Measurements from ENCODE around the gene TSPAN32. TPM values are rescaled to one million over a fixed set of nuclear protein-coding genes. Genes with fewer than 3 reads are reported as not detected.

The TSPAN32 gene
- polyA plus RNA-seq, 1 donor (not counting 4 experiments of a cell fraction or from before 2014, with no cell fraction given): not detected

DNA sequence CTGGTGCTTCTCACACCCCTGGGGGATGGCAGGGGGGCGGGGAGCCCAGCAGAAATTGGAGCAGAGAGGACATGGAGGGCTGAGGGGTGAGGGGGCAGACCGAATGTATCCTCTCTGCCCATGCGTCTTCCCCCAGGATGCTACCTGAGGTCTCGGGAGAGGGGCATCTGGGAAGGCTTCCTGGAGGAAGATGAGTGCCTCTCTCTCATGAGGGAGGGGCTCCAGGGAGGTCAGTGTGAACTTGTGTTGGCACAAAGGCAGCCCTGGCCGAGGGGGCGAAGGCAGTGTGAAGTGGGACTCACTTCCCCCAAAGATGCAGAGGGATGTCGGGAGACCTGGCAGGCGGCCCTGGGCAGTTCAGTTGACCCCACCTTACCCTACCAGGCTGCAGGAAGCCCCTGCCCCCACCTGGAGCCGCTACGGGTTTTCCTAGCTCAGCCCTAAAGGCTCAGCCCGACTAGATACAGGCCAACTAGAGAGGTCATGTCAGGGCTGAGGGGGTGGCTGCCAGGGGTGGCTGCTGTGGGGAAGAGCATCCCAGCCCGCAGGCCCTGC is 41.8 kb upstream of the TSPAN32 start:
- dilution Hi-C loops (cut with MboI; ENCODE audit: extremely low pct_ligation_motif_present, low sequenced_read_pairs): no loop called here
- no peak overlapping the region for H3K4me3 ChIP-seq (ENCODE audit: control insufficient read depth in 2 of 3, extremely low read depth in 1 of 3, insufficient read depth in 2 of 3, low read depth in 1 of 3, low read length in 3 of 3)
- no peaks in the 10 kb centered on the region for H4K20me1 ChIP-seq (ENCODE audit: control insufficient read depth, extremely low read depth, insufficient read depth, low read length)
- no peaks in the 10 kb centered on the region for H3K79me2 ChIP-seq (ENCODE audit: control insufficient read depth, insufficient read depth, low read length)
- no peak for DNase-seq (ENCODE audit: low read depth, low spot score)
- H3K27me3 ChIP-seq (ENCODE audit: control insufficient read depth, extremely low read depth, insufficient read depth, low read length): peaks cover 37% of the 10 kb centered on the region
- no peak overlapping the region for H3K4me2 ChIP-seq (ENCODE audit: control insufficient read depth, extremely low read depth, insufficient read depth, low read depth, low read length)
- no peak for TF ChIP-seq CTCF (optimal IDR thresholded peaks at IDR 0.05 in 1 of 3, IDR thresholded peaks at IDR 0.05 in 1 of 3, conservative IDR thresholded peaks at IDR 0.05 in 1 of 3; ENCODE audit: extremely low read depth in 1 of 3, insufficient read depth in 2 of 3, low read length in 3 of 3)
- no peak for TF ChIP-seq EZH2 (IDR thresholded peaks at IDR 0.05; ENCODE audit: low read length)
- H3K36me3 ChIP-seq (ENCODE audit: control insufficient read depth in 2 of 2, extremely low read depth in 1 of 2, insufficient read depth in 2 of 2, low read length in 2 of 2): no peaks in the 10 kb centered on the region
- H3K9me1 ChIP-seq (ENCODE audit: control insufficient read depth, extremely low read depth, insufficient read depth, low read length): no peaks in the 10 kb centered on the region
- no peak for FAIRE-seq
- no peak overlapping the region for H3K27ac ChIP-seq (ENCODE audit: control insufficient read depth, insufficient read depth, low read length)
- no peak overlapping the region for H3K9ac ChIP-seq (ENCODE audit: control insufficient read depth, extremely low read depth, insufficient read depth, low read length)
- peaks cover 15% of the 10 kb centered on the region for H3K4me1 ChIP-seq (ENCODE audit: control insufficient read depth, extremely low read depth, insufficient read depth, low read length)
- H3K9me3 ChIP-seq (ENCODE audit: control insufficient read depth, low read depth, low read length): no peaks in the 10 kb centered on the region
- H2AFZ ChIP-seq (ENCODE audit: control insufficient read depth, low read length): no peak overlapping the region

DNA sequence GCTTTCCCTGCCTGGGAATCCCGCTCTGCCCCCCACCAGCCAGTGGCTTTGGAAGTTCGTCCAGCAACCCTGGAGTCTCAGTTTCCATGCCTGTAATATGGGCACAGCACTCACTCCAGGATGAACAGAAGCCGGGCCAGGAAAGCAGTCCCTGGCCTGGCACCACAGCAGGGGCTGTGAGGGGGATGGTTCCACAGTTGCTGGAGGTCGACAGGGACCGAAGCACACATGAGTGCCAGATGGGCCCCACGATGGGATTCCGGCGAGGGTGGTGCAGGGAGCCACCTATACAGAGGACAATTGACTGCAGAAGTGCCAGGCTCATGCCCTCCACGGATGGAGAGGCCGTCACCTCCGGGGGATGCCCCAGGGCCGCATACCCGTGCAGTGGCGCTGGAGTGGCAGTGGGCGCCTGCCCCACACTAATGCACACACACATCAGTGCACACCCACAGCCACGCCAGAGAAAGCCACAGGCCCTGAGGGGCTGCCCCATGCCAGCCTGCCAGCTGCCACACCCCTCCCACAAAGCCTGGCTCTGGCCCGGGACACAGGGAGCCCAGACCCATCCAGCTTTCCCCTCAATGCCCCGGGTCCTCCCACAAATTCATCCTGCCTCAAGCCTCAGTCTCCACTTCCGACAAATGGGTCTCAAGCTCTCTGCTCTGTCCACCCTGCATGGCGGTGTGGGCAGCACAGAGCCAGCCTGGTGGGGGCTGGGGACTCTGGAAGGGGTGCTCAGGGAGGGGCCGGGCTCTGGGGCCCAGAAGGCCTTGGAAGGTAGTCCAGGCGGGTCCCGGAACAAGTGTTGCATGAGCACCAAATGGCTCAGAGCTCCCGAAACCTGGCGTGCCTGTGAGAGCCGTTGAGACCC is 41.1 kb upstream of the TSPAN32 start:
- peaks cover 37% of the 10 kb centered on the region for H3K27me3 ChIP-seq (ENCODE audit: control insufficient read depth, extremely low read depth, insufficient read depth, low read length)
- no peaks in the 10 kb centered on the region for H3K9me3 ChIP-seq (ENCODE audit: control insufficient read depth, low read depth, low read length)
- no peak overlapping the region for H2AFZ ChIP-seq (ENCODE audit: control insufficient read depth, low read length)
- TF ChIP-seq CTCF (optimal IDR thresholded peaks at IDR 0.05 in 1 of 3, IDR thresholded peaks at IDR 0.05 in 1 of 3, conservative IDR thresholded peaks at IDR 0.05 in 1 of 3; ENCODE audit: extremely low read depth in 1 of 3, insufficient read depth in 2 of 3, low read length in 3 of 3): no peak
- no peak for TF ChIP-seq EZH2 (IDR thresholded peaks at IDR 0.05; ENCODE audit: low read length)
- no peak overlapping the region for H3K4me3 ChIP-seq (ENCODE audit: control insufficient read depth in 2 of 3, extremely low read depth in 1 of 3, insufficient read depth in 2 of 3, low read depth in 1 of 3, low read length in 3 of 3)
- H3K4me1 ChIP-seq (ENCODE audit: control insufficient read depth, extremely low read depth, insufficient read depth, low read length): peaks cover 15% of the 10 kb centered on the region
- H4K20me1 ChIP-seq (ENCODE audit: control insufficient read depth, extremely low read depth, insufficient read depth, low read length): no peaks in the 10 kb centered on the region
- FAIRE-seq (no peak), DNase-seq (ENCODE audit: low read depth, low spot score) (no peak)
- no peak overlapping the region for H3K9ac ChIP-seq (ENCODE audit: control insufficient read depth, extremely low read depth, insufficient read depth, low read length)
- no peaks in the 10 kb centered on the region for H3K36me3 ChIP-seq (ENCODE audit: control insufficient read depth in 2 of 2, extremely low read depth in 1 of 2, insufficient read depth in 2 of 2, low read length in 2 of 2)
- no peak overlapping the region for H3K4me2 ChIP-seq (ENCODE audit: control insufficient read depth, extremely low read depth, insufficient read depth, low read depth, low read length)
- no peaks in the 10 kb centered on the region for H3K79me2 ChIP-seq (ENCODE audit: control insufficient read depth, insufficient read depth, low read length)
- dilution Hi-C loops (cut with MboI; ENCODE audit: extremely low pct_ligation_motif_present, low sequenced_read_pairs): no loop called here
- no peak overlapping the region for H3K27ac ChIP-seq (ENCODE audit: control insufficient read depth, insufficient read depth, low read length)
- no peaks in the 10 kb centered on the region for H3K9me1 ChIP-seq (ENCODE audit: control insufficient read depth, extremely low read depth, insufficient read depth, low read length)

Data from keratinocyte (primary cell).